ENCODE data around the gene TMEM19.
"Not testable (repeated sequence)": the region's sequence is repeated elsewhere in the genome, so short reads cannot be mapped to it uniquely, and the experiment has no call there.

Gene TMEM19

DNA sequence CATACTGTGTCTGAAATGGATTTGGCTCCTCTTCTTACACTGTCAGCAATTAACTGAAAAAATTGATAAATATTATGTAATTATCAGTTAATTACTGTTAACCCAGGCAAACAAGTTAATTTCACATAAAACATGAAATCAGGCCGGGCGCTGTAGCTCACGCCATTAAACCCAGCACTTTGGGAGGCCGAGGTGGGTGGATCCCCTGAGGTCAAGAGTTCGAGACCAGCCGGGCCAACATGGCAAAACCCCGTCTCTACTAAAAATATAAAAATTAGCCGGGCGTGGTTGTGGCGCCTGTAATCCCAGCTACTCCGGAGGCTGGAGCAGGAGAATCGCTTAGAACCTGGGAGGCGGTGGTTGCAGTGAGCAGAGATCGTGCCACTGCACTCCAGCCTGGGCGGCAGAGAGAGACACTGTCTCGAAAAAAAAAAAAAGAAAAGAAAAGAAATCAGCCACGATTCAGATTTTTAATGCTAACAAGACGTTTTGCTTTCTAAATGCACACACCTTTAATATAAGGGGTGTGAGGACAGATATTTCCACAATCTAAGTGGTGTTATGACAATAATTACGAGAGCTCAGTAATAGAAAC is 473 bp upstream of the TMEM19 start:
- H3K27me3 Mint-ChIP-seq, result no peaks in the 10 kb centered on the region
- no peak for ATAC-seq (ENCODE audit: low read depth)
- H3K36me3 Mint-ChIP-seq, result no peaks in the 10 kb centered on the region
- H3K4me3 Mint-ChIP-seq, result peak overlapping the region; percentile 93
- peaks cover 9% of the 10 kb centered on the region for H3K4me1 Mint-ChIP-seq
- H3K27ac Mint-ChIP-seq, result peak overlapping the region; percentile 94
- no peaks in the 10 kb centered on the region for H3K9me3 Mint-ChIP-seq
- DNase-seq (ENCODE audit: low spot score in 2 of 2), result no peak

DNA sequence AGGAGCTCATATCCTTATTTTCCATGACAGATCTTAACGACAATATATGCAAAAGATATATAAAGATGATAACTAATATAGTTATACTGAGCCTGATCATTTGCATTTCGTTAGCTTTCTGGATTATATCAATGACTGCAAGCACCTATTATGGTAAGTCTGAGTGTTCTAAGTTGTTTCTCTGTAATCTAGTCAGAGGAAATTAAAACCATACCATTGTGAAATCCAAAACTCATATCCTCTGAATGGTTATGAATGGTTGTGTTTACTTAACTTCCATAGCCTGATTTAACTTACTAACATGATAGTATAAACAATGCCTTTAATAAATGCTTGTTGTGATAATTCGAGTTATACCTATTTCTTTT is 760 bp downstream of the TMEM19 start:
- H3K27ac Mint-ChIP-seq, result peak overlapping the region; percentile 94
- peak overlapping the region; percentile 93 for H3K4me3 Mint-ChIP-seq
- no peaks in the 10 kb centered on the region for H3K36me3 Mint-ChIP-seq
- DNase-seq (ENCODE audit: low spot score in 2 of 2) (no peak), ATAC-seq (ENCODE audit: low read depth) (no peak)
- H3K9me3 Mint-ChIP-seq, result no peaks in the 10 kb centered on the region
- H3K27me3 Mint-ChIP-seq, result no peaks in the 10 kb centered on the region
- peaks cover 10% of the 10 kb centered on the region for H3K4me1 Mint-ChIP-seq

DNA sequence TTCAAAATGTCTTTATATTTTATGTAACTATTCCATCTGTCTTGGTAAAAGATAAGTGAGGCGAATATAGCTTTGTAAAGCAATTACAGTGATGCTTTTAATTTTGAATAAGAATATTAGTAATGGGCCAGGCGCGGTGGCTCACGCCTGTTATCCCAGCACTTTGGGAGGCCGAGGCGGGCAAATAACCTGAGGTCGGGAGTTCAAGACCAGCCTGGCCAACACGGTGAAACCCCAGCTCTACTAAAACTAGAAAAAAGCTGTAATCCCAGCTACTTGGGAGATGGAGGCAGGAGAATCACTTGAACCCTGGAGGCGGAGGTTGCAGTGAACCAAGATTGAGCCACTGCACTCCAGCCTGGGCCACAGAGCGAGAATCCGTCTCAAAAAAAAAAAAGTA is 1.3 kb downstream of the TMEM19 start:
- ATAC-seq (ENCODE audit: low read depth); H3K36me3 Mint-ChIP-seq; DNase-seq (ENCODE audit: low spot score in 2 of 2); H3K9me3 Mint-ChIP-seq; H3K27me3 Mint-ChIP-seq: not testable (repeated sequence)
- Mint-ChIP-seq H3K27ac (peak overlapping the region; percentile 94), H3K4me1 (peaks cover 15% of the 10 kb centered on the region), H3K4me3 (peak overlapping the region; percentile 93)

DNA sequence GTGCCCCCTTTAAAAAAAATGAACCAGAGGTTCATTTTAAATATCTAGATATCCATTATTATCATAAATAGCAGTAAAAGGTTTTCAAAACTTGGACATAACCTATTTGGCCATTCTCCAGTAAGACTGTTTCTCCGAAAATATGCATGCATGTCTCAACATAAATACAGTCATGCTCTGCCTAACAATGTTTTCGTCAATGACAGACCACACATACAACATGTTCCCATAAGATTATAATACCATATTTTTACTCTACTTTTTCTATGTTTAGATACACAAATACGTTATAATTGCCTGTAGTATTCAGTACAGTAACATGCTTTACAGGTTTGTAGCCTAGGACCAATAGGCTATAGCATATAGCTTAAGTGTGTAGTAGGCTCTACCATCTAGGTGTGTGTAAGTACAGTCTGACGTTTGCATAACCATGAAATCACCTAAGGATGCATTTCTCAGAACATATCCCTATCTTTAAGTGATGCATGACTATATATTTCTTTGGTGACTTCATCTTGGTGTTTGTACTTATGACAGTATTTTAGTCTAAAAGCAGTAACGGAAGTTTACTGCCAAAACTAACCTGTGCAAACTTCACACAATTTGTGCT is 3.2 kb downstream of the TMEM19 start:
- Mint-ChIP-seq H3K4me3 (peak overlapping the region; percentile 93), H3K9me3 (no peaks in the 10 kb centered on the region), H3K4me1 (peaks cover 26% of the 10 kb centered on the region), H3K27me3 (no peaks in the 10 kb centered on the region), H3K27ac (peak overlapping the region; percentile 94), H3K36me3 (peaks cover 4% of the 10 kb centered on the region)
- no peak for DNase-seq (ENCODE audit: low spot score in 2 of 2)
- no peak for ATAC-seq (ENCODE audit: low read depth)

DNA sequence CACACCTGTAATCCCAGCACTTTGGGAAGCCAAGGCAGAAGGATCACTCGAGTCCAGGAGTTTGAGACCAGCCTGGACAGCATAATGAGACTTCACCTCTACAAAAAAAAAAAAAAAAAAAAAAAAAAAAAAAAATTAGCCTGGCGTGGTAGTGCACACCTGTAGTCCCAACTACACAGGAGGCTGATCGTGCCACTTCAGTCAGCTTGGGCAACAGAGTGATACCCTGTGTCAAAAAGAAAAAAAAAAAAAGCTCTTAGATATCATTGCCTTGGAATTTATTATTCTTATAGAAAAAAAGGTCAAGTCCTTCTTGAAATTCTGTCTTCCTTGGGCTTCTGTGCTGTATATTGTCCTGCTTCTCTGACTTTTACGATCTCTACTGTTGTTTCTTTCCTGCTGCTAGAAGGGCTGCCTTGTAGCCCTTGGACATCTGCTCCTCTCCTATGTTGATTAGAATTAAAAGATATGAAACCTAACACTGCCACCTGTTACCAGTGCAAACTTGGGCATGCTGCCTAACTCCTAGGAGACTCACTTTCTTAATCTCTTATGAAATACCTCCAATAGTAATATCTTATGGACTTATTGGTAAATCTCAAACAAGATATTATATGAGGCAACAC is 5.7 kb downstream of the TMEM19 start:
- peak overlapping the region; percentile 57 for H3K27ac Mint-ChIP-seq

DNA sequence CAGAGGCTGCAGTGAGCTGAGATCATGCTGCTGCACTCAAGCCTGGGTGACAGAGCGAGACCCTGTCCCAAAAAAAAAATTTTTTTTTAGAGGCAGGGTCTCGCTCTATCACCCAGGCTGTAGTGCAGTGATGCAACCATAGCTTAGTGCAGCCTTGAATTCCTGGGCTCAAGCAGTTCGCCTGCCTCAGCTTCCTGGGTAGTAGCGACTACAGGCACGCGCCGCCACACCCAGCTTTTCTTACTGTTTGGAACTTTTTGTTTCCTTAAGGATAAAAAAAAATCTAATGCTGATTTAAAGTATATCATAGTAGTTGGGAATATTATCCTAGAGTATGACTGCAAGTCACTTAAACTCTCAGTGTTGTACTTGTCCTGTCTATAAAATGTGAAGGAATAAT is 7.2 kb downstream of the TMEM19 start:
- Mint-ChIP-seq H3K27me3 (no peaks in the 10 kb centered on the region), H3K9me3 (no peaks in the 10 kb centered on the region), H3K4me3 (no peak overlapping the region), H3K27ac (peak overlapping the region; percentile 91), H3K36me3 (peaks cover 8% of the 10 kb centered on the region), H3K4me1 (peaks cover 35% of the 10 kb centered on the region)
- no peak for DNase-seq (ENCODE audit: low spot score in 2 of 2)
- no peak for ATAC-seq (ENCODE audit: low read depth)

More for the DNA sequence above, 5.7 kb downstream of the TMEM19 start:
- peaks cover 36% of the 10 kb centered on the region for H3K4me1 Mint-ChIP-seq
- H3K36me3 Mint-ChIP-seq, result peaks cover 6% of the 10 kb centered on the region
- DNase-seq (ENCODE audit: low spot score in 2 of 2) (no peak), ATAC-seq (ENCODE audit: low read depth) (no peak)
- peak overlapping the region; percentile 53 for H3K4me3 Mint-ChIP-seq
- H3K27me3 Mint-ChIP-seq, result no peaks in the 10 kb centered on the region
- H3K9me3 Mint-ChIP-seq, result no peaks in the 10 kb centered on the region

DNA sequence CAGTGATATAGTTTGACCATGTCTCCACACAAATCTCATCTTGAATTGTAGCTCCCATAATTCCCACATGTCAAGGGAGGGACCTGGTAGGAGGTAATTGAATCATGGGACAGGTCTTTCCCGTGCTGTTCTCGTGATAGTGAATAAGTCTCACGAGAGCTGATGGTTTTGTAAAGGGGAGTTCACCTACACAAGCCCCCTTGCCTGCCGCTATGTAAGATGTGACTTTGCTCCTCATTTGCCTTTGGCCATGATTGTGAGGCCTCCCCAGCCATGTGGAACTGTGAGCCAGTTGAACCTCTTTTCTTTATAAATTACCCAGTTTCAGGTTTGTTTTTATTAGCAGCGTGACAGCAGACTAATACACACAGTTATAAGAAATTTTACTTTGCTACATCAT is 7.8 kb downstream of the TMEM19 start:
- not testable (repeated sequence) for DNase-seq (ENCODE audit: low spot score in 2 of 2); ATAC-seq (ENCODE audit: low read depth); H3K9me3 Mint-ChIP-seq; H3K27me3 Mint-ChIP-seq
- Mint-ChIP-seq H3K36me3 (peaks cover 10% of the 10 kb centered on the region), H3K27ac (peak overlapping the region; percentile 91), H3K4me3 (peak overlapping the region; percentile 77), H3K4me1 (peaks cover 39% of the 10 kb centered on the region)

DNA sequence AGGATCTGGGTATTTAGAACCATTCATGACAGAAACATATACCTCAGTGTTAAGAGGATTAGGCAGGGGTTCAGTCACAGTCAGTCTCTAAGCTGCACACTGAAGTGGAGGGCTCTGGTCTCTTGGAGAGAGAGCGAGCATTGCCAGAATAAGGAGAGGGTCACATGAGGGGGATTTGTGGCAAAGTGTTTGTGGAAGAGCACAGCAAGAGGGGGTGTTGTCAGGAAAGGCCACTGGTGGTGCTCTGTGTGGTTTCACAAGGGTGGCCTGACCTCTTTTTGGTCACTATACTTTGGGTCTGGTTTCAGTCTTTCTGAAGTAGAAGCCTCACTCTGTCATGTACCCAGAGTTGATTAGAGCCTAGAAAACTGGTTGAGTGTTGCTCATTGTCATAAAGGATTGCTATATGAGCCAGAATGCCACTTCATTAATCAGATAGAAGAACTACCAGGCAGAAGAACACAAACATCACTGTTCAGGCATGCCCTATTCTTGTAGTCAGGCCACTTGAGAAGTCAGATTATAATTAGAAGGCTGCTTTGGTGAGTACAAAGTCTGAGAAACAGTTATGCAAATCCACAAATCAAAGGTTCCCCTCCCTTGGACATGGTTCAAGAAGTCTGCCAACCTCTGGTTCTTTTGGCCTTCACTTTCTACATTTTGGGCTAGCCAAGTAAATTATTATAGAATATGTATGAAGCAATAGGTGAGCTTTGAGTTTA is 8.4 kb downstream of the TMEM19 start:
- no peaks in the 10 kb centered on the region for H3K27me3 Mint-ChIP-seq
- ATAC-seq (ENCODE audit: low read depth) (peak; percentile 88), DNase-seq (ENCODE audit: low spot score in 2 of 2) (peak in 1 of 2 donors; percentile 40)
- H3K4me1 Mint-ChIP-seq, result peaks cover 40% of the 10 kb centered on the region
- peak overlapping the region; percentile 91 for H3K27ac Mint-ChIP-seq
- no peaks in the 10 kb centered on the region for H3K9me3 Mint-ChIP-seq
- peak overlapping the region; percentile 77 for H3K4me3 Mint-ChIP-seq
- H3K36me3 Mint-ChIP-seq, result peaks cover 13% of the 10 kb centered on the region

DNA sequence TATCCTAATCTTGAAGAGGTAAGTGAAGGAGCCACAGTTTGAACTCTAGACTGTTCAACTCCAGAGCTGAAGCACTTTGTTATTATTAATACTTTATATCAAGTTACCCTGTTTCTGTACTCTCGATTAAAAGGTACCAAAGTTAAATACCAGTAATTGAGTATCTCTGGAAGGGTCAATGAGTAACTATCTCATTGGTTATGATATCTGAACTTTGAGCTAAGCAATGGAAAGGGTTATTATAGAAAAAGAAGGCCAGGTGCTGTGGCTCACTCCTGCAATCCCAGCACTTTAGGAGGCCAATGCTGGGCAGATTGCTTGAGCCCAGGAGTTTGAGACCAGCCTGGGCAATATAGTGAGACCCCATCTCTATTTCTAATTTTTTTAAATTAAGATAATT is 9.9 kb downstream of the TMEM19 start:
- no peak for ATAC-seq (ENCODE audit: low read depth)

DNA sequence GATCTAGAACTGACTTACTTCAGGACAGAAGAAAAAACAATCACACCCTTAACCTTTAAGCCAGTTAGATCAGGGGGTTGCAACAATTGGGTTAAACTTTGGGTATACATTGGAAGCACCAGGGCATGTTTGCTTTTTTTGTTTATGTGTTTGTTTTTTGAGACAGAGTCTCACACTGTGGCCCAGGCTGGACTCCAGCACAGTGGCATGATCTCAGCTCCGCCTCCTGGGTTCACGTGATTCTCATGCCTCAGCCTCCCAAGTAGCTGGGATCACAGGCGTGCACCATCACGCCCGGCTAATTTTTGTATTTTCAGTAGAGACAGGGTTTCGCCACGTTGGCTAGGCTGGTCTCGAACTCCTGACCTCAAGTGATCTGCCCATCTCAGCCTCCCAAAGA is 16.3 kb downstream of the TMEM19 start:
- H3K27me3 Mint-ChIP-seq; DNase-seq (ENCODE audit: low spot score in 2 of 2); ATAC-seq (ENCODE audit: low read depth); H3K4me3 Mint-ChIP-seq; H3K9me3 Mint-ChIP-seq: not testable (repeated sequence)
- Mint-ChIP-seq H3K4me1 (peaks cover 10% of the 10 kb centered on the region), H3K36me3 (peaks cover 30% of the 10 kb centered on the region), H3K27ac (peak overlapping the region; percentile 55)

More for the DNA sequence above, 9.9 kb downstream of the TMEM19 start:
- Mint-ChIP-seq H3K4me3 (no peak overlapping the region), H3K9me3 (no peaks in the 10 kb centered on the region), H3K4me1 (peaks cover 37% of the 10 kb centered on the region), H3K36me3 (peaks cover 23% of the 10 kb centered on the region), H3K27me3 (no peaks in the 10 kb centered on the region), H3K27ac (no peak overlapping the region)
- DNase-seq (ENCODE audit: low spot score in 2 of 2), result no peak

DNA sequence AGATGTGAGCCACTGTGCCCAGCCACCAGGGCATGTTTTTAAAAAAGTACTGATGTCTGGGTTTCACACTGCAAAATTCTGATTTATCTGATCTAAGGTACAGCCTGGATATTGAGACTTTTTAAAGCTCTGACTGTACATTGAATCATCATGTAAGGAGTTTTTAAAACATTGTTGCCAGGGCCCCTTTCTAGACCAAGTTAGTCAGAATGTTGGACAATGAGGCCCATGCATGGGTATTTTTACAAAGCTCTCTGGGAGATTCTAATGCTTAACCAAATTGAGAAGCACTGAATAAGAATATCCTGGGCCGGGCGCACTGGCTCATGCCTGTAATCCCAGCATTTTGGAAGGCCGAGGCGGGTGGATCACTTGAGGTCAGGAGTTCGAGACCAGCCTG is 16.7 kb downstream of the TMEM19 start:
- Mint-ChIP-seq H3K4me1 (peaks cover 12% of the 10 kb centered on the region), H3K36me3 (peaks cover 34% of the 10 kb centered on the region), H3K27ac (no peak overlapping the region), H3K9me3 (no peaks in the 10 kb centered on the region), H3K4me3 (no peak overlapping the region), H3K27me3 (no peaks in the 10 kb centered on the region)
- ATAC-seq (ENCODE audit: low read depth), result no peak
- no peak for DNase-seq (ENCODE audit: low spot score in 2 of 2)

DNA sequence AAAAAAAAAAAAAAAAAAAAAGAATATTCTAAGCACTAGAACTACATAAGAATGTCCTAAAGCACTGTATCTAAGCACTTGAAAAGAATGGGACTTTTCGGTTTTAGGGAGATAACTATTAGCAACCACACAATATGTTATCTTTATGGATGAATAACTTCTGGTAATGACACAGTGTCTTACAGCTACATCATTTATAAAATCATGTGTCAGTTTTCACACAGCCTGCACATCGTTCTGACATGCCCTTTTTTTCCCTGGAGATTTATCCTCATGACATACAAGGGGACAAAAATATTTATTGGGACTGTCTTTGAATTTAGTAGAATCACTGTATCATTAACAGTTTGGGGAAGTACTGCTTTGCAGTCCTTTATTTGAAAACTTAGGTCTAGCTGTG is 17.3 kb downstream of the TMEM19 start:
- Mint-ChIP-seq H3K27me3 (no peaks in the 10 kb centered on the region), H3K36me3 (peaks cover 38% of the 10 kb centered on the region), H3K4me1 (peaks cover 15% of the 10 kb centered on the region), H3K27ac (no peak overlapping the region), H3K9me3 (no peaks in the 10 kb centered on the region), H3K4me3 (no peak overlapping the region)
- no peak for ATAC-seq (ENCODE audit: low read depth)
- DNase-seq (ENCODE audit: low spot score in 2 of 2), result no peak

DNA sequence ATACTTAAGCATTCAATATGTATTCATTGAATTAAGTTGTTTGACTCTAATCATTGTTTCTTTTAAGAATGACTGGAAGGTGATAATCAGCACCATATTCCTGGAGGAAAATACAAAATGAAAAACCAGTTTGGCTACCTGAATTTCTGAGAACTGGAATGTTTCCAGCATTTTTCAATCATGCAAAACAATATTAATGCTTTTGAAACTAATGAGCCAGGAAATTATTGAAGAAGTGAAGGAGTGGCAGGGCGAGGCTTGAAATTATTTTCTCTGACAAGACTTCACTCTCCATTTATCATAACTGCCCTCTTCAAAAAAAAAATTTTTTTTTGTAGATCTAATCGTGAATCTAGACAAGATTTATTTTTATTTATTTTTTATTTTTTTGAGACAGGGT is 19.0 kb downstream of the TMEM19 start:
- ATAC-seq (ENCODE audit: low read depth) (no peak), DNase-seq (ENCODE audit: low spot score in 2 of 2) (no peak)
- no peaks in the 10 kb centered on the region for H3K27me3 Mint-ChIP-seq
- H3K4me3 Mint-ChIP-seq, result no peak overlapping the region
- H3K9me3 Mint-ChIP-seq, result no peaks in the 10 kb centered on the region
- H3K27ac Mint-ChIP-seq, result no peak overlapping the region
- peaks cover 14% of the 10 kb centered on the region for H3K4me1 Mint-ChIP-seq
- peaks cover 30% of the 10 kb centered on the region for H3K36me3 Mint-ChIP-seq

DNA sequence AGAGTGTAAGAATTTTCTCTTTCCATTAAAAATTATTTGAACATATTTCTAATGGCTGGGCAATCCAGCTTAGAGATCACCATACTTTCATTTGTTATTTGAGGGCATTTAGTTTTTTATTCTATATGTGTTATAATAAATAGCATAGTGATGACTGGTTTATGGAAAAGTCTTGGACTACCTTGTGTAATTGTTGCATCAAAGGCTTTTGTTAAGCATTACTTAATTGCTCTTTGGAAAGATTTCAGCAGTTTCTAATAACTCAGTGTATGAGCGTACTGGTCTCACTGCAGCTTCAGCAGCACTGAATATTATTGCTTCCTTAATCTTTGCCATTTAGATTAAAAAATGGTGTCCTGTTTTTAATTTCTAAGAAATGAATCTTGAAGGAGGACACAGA is 22.8 kb downstream of the TMEM19 start:
- Mint-ChIP-seq H3K4me3 (no peak overlapping the region), H3K27ac (no peak overlapping the region)

More for the DNA sequence above, 22.8 kb downstream of the TMEM19 start:
- H3K9me3 Mint-ChIP-seq, result peaks cover 18% of the 10 kb centered on the region
- no peak for ATAC-seq (ENCODE audit: low read depth)
- H3K36me3 Mint-ChIP-seq, result peaks cover 25% of the 10 kb centered on the region
- H3K4me1 Mint-ChIP-seq, result peaks cover 14% of the 10 kb centered on the region
- no peaks in the 10 kb centered on the region for H3K27me3 Mint-ChIP-seq
- no peak for DNase-seq (ENCODE audit: low spot score in 2 of 2)

All from memory B cell (primary cell).